DND-41 (cell line): Measurements from ENCODE around the gene SKAP1.

Source experiments
- ATAC-seq: fragments of 200-7000 bp; cut with Tn5 transposase; 3 replicates; pipeline ENCODE4 v1.9.1; 2021; ENCODE audit warnings: low read depth; ENCODE audit not compliant: insufficient read depth
- DNase-seq: peaks from one replicate; pipeline ENCODE4 v3.0.0-alpha.2; 2020
- H2AFZ ChIP-seq: 2 replicates; pipeline ENCODE4 v1.6.0; 2012; ENCODE audit warnings: low read depth, low read length
- H3K27ac ChIP-seq: 2 replicates; pipeline ENCODE4 v1.5.1; 2012; ENCODE audit warnings: low read length, inconsistent platforms
- H3K27me3 ChIP-seq: fragments of 200-600 bp; sonication (generic); 2 replicates; pipeline ENCODE4 v1.6.0; 2012; ENCODE audit warnings: low read length, mild to moderate bottlenecking, inconsistent platforms; ENCODE audit not compliant: insufficient read depth, poor library complexity
- H3K36me3 ChIP-seq: 2 replicates; pipeline ENCODE4 v1.5.1; 2012; ENCODE audit warnings: low read length, inconsistent platforms; ENCODE audit not compliant: insufficient read depth
- H3K4me1 ChIP-seq: 2 replicates; pipeline ENCODE4 v1.5.1; 2012; ENCODE audit warnings: mild to moderate bottlenecking, low read length; ENCODE audit not compliant: insufficient read depth
- H3K4me2 ChIP-seq: 2 replicates; pipeline ENCODE4 v1.6.0; 2012; ENCODE audit warnings: mild to moderate bottlenecking, moderate library complexity, low read length, inconsistent platforms; ENCODE audit not compliant: insufficient read depth
- H3K4me3 ChIP-seq, 2 experiments: fragments of 200-600 bp in 1 of 2; shearing (Covaris generic) in 1 of 2; 2 replicates each; pipeline ENCODE4 v1.5.1; 2012 to 2016; ENCODE audit warnings: inconsistent platforms in 2 of 2, low read length in 2 of 2, mild to moderate bottlenecking in 2 of 2, low read depth in 1 of 2, moderate library complexity in 1 of 2
- H3K79me2 ChIP-seq: 2 replicates; pipeline ENCODE4 v1.6.0; 2012; ENCODE audit warnings: low read length, inconsistent platforms; ENCODE audit not compliant: insufficient read depth
- H3K9ac ChIP-seq: 2 replicates; pipeline ENCODE4 v1.6.0; 2012; ENCODE audit warnings: low read depth, mild to moderate bottlenecking, inconsistent platforms, low read length, moderate library complexity
- H3K9me3 ChIP-seq: 2 replicates; pipeline ENCODE4 v1.5.1; 2012; ENCODE audit warnings: low read length, moderate library complexity, mild to moderate bottlenecking, inconsistent platforms; ENCODE audit not compliant: insufficient read depth, severe bottlenecking
- H4K20me1 ChIP-seq: 2 replicates; pipeline ENCODE4 v1.6.0; 2012; ENCODE audit warnings: low read length; ENCODE audit not compliant: insufficient read depth
- CTCF ChIP-seq: IDR thresholded peaks from 2 replicates; pipeline ENCODE4 v1.5.1; 2012; ENCODE audit warnings: borderline replicate concordance, low read length, moderate library complexity, mild to moderate bottlenecking; ENCODE audit not compliant: poor library complexity, severe bottlenecking; ENCODE audit errors: extremely low read depth
- EZH2 ChIP-seq: IDR thresholded peaks from 3 replicates; pipeline ENCODE4 v1.6.1; 2012; ENCODE audit warnings: borderline replicate concordance, low read depth, mild to moderate bottlenecking, moderate library complexity, low read length, inconsistent platforms; ENCODE audit not compliant: severe bottlenecking

Gene SKAP1

GRCh38 chr17:48134912-48135480 is 295.0 kb downstream of the SKAP1 start:
- H3K4me3 ChIP-seq, result no peak overlapping the region
- H3K27me3 ChIP-seq, result peaks cover 16% of the 10 kb centered on the region
- no peaks in the 10 kb centered on the region for H4K20me1 ChIP-seq
- TF ChIP-seq EZH2, result no peak
- TF ChIP-seq CTCF, result peak; percentile 46
- DNase-seq, result no peak
- H3K4me1 ChIP-seq, result no peaks in the 10 kb centered on the region
- no peaks in the 10 kb centered on the region for H3K36me3 ChIP-seq
- H3K9me3 ChIP-seq, result no peaks in the 10 kb centered on the region
- H3K4me2 ChIP-seq, result no peak overlapping the region
- no peak overlapping the region for H2AFZ ChIP-seq
- H3K27ac ChIP-seq, result no peak overlapping the region
- no peak for ATAC-seq
- H3K79me2 ChIP-seq, result no peaks in the 10 kb centered on the region
- no peak overlapping the region for H3K9ac ChIP-seq

- Histone ChIP-seq H3K4me1 (no peaks in the 10 kb centered on the region), H3K9me3 (no peaks in the 10 kb centered on the region), H4K20me1 (0 out of 2 replicates have a peak, but pooled peaks cover under 1% of the 10 kb centered on the region), H3K4me3 (no peak overlapping the region), H3K27ac (no peak overlapping the region), H3K79me2 (no peaks in the 10 kb centered on the region), H3K4me2 (no peak overlapping the region), H3K9ac (no peak overlapping the region), H3K36me3 (no peaks in the 10 kb centered on the region), H3K27me3 (peaks cover 6% of the 10 kb centered on the region), H2AFZ (no peak overlapping the region)
- ATAC-seq (no peak), DNase-seq (no peak)
- TF ChIP-seq CTCF (no peak), EZH2 (no peak)
Observed at GRCh38 chr17:48132385-48132784, 297.6 kb downstream of the SKAP1 start.

GRCh38 chr17:48131216-48131824 is 298.7 kb downstream of the SKAP1 start:
- H2AFZ ChIP-seq, result no peak overlapping the region
- H3K4me3 ChIP-seq, result no peak overlapping the region
- H3K36me3 ChIP-seq, result no peaks in the 10 kb centered on the region
- ATAC-seq (peak; percentile 94), DNase-seq (peak; percentile 68)
- H3K4me1 ChIP-seq, result no peaks in the 10 kb centered on the region
- H3K9me3 ChIP-seq, result no peaks in the 10 kb centered on the region
- no peak overlapping the region for H3K27ac ChIP-seq
- no peak overlapping the region for H3K9ac ChIP-seq
- H3K27me3 ChIP-seq, result peaks cover 4% of the 10 kb centered on the region
- H4K20me1 ChIP-seq, result 0 out of 2 replicates have a peak, but pooled peaks cover 4% of the 10 kb centered on the region
- no peak for TF ChIP-seq EZH2
- peak; percentile 92 for TF ChIP-seq CTCF
- H3K79me2 ChIP-seq, result no peaks in the 10 kb centered on the region
- no peak overlapping the region for H3K4me2 ChIP-seq
